ENCODE data around the gene PASK.

- TF ChIP-seq POLR2AphosphoS5 (IDR thresholded peaks at IDR 0.05) (no peak), POLR2A (IDR thresholded peaks at IDR 0.05) (no peak), CTCF (IDR thresholded peaks at IDR 0.05) (no peak), EP300 (IDR thresholded peaks at IDR 0.05) (no peak)
Measured at GRCh38 chr2:241096979-241097378, 52.3 kb downstream of the PASK start.

Data from gastroesophageal sphincter (tissue), 3 donors.